HK-2 (cell line): ENCODE measurements around the gene KRT81.
"Not testable (repeated sequence)": the region's sequence is repeated elsewhere in the genome, so short reads cannot be mapped to it uniquely, and the experiment has no call there.

Experiments
- DNase-seq: peaks from one replicate; pipeline ENCODE4 v3.0.0-alpha.2; 2018; ENCODE audit not compliant: unreplicated experiment

Gene KRT81

GRCh38 chr12:52317468-52318052 lies 26.2 kb upstream of the KRT81 start:
- no peak for DNase-seq

- DNase-seq: no peak
Observed at GRCh38 chr12:52316701-52317100, 25.4 kb upstream of the KRT81 start.

GRCh38 chr12:52316290-52316689 lies 25.0 kb upstream of the KRT81 start:
- DNase-seq: no peak

- DNase-seq: not testable (repeated sequence)
Observed at GRCh38 chr12:52315721-52316120, 24.4 kb upstream of the KRT81 start.

GRCh38 chr12:52314511-52314910 lies 23.2 kb upstream of the KRT81 start:
- no peak for DNase-seq

- no peak for DNase-seq
Observed at GRCh38 chr12:52313926-52314325, 22.6 kb upstream of the KRT81 start.

GRCh38 chr12:52313461-52313860 lies 22.1 kb upstream of the KRT81 start:
- DNase-seq: no peak

GRCh38 chr12:52312086-52312485 lies 20.8 kb upstream of the KRT81 start:
- no peak for DNase-seq

GRCh38 chr12:52311285-52311648 lies 19.9 kb upstream of the KRT81 start:
- DNase-seq: no peak

- no peak for DNase-seq
Observed at GRCh38 chr12:52310622-52311284, 19.4 kb upstream of the KRT81 start.

- DNase-seq: no peak
Observed at GRCh38 chr12:52308806-52309425, 17.6 kb upstream of the KRT81 start.

GRCh38 chr12:52307836-52308805 lies 16.8 kb upstream of the KRT81 start:
- DNase-seq: peak; percentile 64

- DNase-seq: no peak
Observed at GRCh38 chr12:52306731-52307130, 15.4 kb upstream of the KRT81 start.

GRCh38 chr12:52305921-52306705 lies 14.8 kb upstream of the KRT81 start:
- DNase-seq: no peak

GRCh38 chr12:52304941-52305411 lies 13.6 kb upstream of the KRT81 start:
- DNase-seq: not testable (repeated sequence)

- not testable (repeated sequence) for DNase-seq
Observed at GRCh38 chr12:52302242-52302914, 11.0 kb upstream of the KRT81 start.

- DNase-seq: not testable (repeated sequence)
Observed at GRCh38 chr12:52301721-52302120, 10.4 kb upstream of the KRT81 start.

GRCh38 chr12:52300796-52301691 lies 9.7 kb upstream of the KRT81 start:
- peak; percentile 33 for DNase-seq

GRCh38 chr12:52298677-52299190 lies 7.4 kb upstream of the KRT81 start:
- DNase-seq: no peak
